Activated T-helper 2 cell treated with anti-CD3 and anti-CD28 coated beads, Interferon-gamma antibody, Interleukin-2, Interleukin-4, amounts not matched to agents 10 μg/mL and 5 μg/mL and 100 μg/mL, durations not matched to agents 14 hours and 24 hours and 36 hours (primary cell): ENCODE measurements around the gene OPALIN. TPM values are rescaled to one million over a fixed set of nuclear protein-coding genes. Genes with fewer than 3 reads are reported as not detected.

ENCODE experiments used
- DNase-seq: peaks from one replicate; pipeline ENCODE4 v3.0.0; 2021; ENCODE audit warnings: low spot score
- H3K27ac Mint-ChIP-seq: one replicate; pipeline ENCODE4 v1.8.0; 2021; ENCODE audit warnings: mixed read lengths
- H3K27me3 Mint-ChIP-seq: one replicate; pipeline ENCODE4 v1.8.0; 2021; ENCODE audit warnings: low read depth, mixed read lengths
- H3K36me3 Mint-ChIP-seq: one replicate; pipeline ENCODE4 v1.8.0; 2021; ENCODE audit warnings: low read depth, mixed read lengths
- H3K4me1 Mint-ChIP-seq: one replicate; pipeline ENCODE4 v1.8.0; 2021; ENCODE audit warnings: low read depth, mixed read lengths
- H3K4me3 Mint-ChIP-seq: one replicate; pipeline ENCODE4 v1.8.0; 2021; ENCODE audit warnings: low read depth, mild to moderate bottlenecking, moderate library complexity, mixed read lengths
- H3K9me3 Mint-ChIP-seq: one replicate; pipeline ENCODE4 v1.8.0; 2021; ENCODE audit warnings: mixed read lengths
- intact Hi-C: fragments of 100-400 bp; cut with micrococcal nuclease; formaldehyde crosslinking; loops from one replicate; pipeline ENCODE4 v1.15.1; 2023
- total RNA-seq: library from RNA; stranded (reverse); gene quantifications from 2 replicates; pipeline ENCODE4 v1.2.3, GENCODE V29; 2022

Gene OPALIN
- total RNA-seq, 1 donor from 2014 or later = not detected

DNA sequence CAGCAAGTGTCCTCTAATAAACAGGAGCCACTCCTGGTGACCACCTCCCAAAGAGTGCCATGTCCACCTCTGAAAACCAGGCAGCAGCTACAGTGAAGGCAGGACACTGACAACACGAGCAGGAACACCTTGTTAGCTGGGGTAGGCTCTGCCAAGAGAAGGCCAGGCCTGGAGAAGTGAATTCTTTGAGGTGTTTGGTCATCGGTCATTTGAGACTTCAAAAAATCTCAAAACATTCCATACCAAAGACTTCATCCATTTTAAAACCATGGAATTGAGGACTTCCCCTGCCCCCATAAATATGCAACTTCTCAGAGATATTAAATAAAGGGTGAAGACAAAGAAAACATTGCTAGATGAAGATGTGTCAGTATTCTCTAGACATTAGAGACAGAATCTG, 28.4 kb upstream of the OPALIN start:
- Mint-ChIP-seq H3K4me3 (no peak overlapping the region), H3K27ac (no peak overlapping the region), H3K4me1 (no peaks in the 10 kb centered on the region), H3K27me3 (peaks cover 10% of the 10 kb centered on the region), H3K36me3 (no peaks in the 10 kb centered on the region), H3K9me3 (no peaks in the 10 kb centered on the region)
- no peak for DNase-seq
- intact Hi-C loops = no loop called here

DNA sequence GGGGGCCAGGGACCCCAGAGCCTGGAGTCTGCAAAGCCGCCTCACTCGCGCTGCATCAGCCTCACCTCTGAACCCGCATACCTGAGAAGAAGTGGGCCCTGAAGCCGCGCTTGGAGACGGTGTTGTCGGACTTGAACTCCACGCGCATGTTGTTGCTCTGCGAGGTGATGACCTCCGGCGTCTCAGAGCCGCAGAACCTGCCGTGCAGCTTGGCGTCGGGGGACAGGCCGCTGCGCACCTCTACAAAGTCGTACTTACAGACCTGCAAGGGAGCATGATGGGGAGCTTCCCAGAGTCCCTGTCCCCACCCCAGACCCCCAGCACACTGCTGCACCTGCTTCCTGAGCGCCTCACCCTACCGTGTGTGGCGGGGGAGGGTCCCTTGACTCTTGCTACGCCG, 25.7 kb upstream of the OPALIN start:
- intact Hi-C loops = no loop called here
- Mint-ChIP-seq H3K9me3 (no peaks in the 10 kb centered on the region), H3K27ac (no peak overlapping the region), H3K4me1 (no peaks in the 10 kb centered on the region), H3K27me3 (peaks cover 8% of the 10 kb centered on the region), H3K36me3 (no peaks in the 10 kb centered on the region), H3K4me3 (no peak overlapping the region)
- no peak for DNase-seq

DNA sequence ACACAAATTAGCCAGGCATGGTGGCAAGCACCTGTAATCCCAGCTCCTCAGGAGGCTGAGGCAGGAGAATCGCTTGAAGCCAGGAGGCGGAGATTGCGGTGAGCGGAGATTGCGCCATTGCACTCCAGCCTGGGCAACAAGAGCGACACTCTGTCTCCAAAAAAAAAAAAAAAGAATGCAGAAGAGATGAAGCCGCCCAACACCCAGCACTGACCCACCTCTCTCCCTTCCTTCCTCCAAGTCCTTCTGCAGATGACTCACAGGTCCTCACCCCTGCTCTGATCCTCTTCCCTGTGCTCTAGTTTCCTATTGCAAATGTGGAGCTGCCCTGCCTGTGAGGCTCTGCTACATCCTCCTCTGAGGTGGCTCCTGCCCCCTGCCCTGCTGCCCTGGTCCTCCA, 22.0 kb upstream of the OPALIN start:
- no peak for DNase-seq
- peaks cover under 1% of the 10 kb centered on the region for H3K4me1 Mint-ChIP-seq
- no peak overlapping the region for H3K4me3 Mint-ChIP-seq
- intact Hi-C loops = no loop called here
- no peak overlapping the region for H3K27ac Mint-ChIP-seq
- H3K27me3 Mint-ChIP-seq = peaks cover 2% of the 10 kb centered on the region
- H3K9me3 Mint-ChIP-seq = no peaks in the 10 kb centered on the region
- H3K36me3 Mint-ChIP-seq = no peaks in the 10 kb centered on the region

DNA sequence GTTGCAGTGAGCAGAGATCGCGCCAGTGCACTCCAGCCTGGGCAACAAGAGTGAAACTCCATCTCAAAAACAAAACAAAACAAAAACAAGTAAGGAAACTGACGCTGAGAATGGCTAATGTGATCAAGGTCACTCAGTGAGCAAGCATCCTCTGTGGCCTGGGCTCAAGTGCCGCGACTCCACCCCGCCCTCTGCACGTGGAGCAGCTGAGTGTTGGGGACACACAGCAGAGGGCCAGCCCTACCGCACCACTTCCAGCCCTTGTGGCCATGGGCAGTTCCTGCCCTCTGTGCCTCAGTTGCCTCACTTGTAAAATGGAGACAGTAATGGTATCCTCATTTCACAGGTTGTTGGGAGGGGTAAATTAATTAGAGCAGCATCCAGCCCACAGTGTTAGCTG, 21.0 kb upstream of the OPALIN start:
- no peak overlapping the region for H3K4me3 Mint-ChIP-seq
- no peak overlapping the region for H3K27ac Mint-ChIP-seq

DNA sequence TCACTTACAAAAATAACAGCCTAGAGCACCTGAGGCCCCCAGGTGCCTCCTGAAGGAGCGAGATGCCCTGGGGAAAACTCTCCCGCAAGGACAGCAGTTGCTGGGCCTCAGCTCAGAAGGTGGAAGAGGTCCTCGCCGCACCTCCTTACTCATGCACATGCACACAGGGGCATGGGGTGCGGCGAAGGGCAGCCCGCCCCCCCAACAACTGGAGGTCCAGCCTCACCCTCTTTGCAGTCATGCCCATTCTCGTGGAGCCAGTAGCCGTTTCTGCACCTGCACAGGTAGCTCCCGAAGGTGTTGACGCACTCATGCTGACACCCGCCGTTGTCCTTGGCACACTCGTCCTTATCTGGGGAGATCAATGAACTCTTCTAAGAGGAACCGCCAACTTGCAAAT, 19.9 kb upstream of the OPALIN start:
- Mint-ChIP-seq H3K36me3 (no peaks in the 10 kb centered on the region), H3K9me3 (no peaks in the 10 kb centered on the region), H3K27me3 (peaks cover 5% of the 10 kb centered on the region), H3K27ac (no peak overlapping the region), H3K4me1 (peaks cover 12% of the 10 kb centered on the region), H3K4me3 (no peak overlapping the region)
- DNase-seq = no peak
- intact Hi-C loops = no loop called here

More for the DNA sequence above, 21.0 kb upstream of the OPALIN start:
- Mint-ChIP-seq H3K4me1 (peaks cover 10% of the 10 kb centered on the region), H3K27me3 (peaks cover 2% of the 10 kb centered on the region), H3K36me3 (no peaks in the 10 kb centered on the region), H3K9me3 (no peaks in the 10 kb centered on the region)
- DNase-seq = no peak
- intact Hi-C loops = no loop called here

- DNase-seq = no peak
- intact Hi-C loops = no loop called here
- Mint-ChIP-seq H3K36me3 (no peaks in the 10 kb centered on the region), H3K27ac (no peak overlapping the region), H3K4me1 (peaks cover 12% of the 10 kb centered on the region), H3K9me3 (no peaks in the 10 kb centered on the region), H3K27me3 (peaks cover 11% of the 10 kb centered on the region), H3K4me3 (no peak overlapping the region)
These were observed 19.1 kb upstream of the OPALIN start for GRCh38 chr10:96377816-96378294.

DNA sequence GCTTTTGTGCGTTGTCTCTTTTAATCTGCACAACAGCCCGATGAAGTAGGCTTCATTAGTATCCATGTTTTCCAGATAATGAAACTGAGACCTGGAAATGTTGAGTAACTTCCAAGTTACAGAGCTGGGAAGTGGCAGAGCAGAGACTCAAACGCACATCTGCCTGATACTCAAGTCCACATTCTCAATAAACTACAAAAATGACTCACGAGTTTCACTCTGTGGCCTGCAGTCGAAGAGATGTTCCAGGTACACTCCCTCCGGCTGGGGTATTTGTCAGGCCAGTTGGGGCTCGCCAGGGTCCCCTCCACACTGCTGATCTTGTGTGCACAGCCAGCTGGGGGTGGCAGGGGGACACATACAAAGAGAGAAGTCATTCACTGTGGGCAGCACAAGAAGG, 17.7 kb upstream of the OPALIN start:
- H3K9me3 Mint-ChIP-seq = no peaks in the 10 kb centered on the region
- H3K4me1 Mint-ChIP-seq = peaks cover 12% of the 10 kb centered on the region
- intact Hi-C loops = no loop called here
- no peak overlapping the region for H3K27ac Mint-ChIP-seq
- H3K4me3 Mint-ChIP-seq = no peak overlapping the region
- no peak for DNase-seq
- peaks cover 11% of the 10 kb centered on the region for H3K27me3 Mint-ChIP-seq
- H3K36me3 Mint-ChIP-seq = no peaks in the 10 kb centered on the region

DNA sequence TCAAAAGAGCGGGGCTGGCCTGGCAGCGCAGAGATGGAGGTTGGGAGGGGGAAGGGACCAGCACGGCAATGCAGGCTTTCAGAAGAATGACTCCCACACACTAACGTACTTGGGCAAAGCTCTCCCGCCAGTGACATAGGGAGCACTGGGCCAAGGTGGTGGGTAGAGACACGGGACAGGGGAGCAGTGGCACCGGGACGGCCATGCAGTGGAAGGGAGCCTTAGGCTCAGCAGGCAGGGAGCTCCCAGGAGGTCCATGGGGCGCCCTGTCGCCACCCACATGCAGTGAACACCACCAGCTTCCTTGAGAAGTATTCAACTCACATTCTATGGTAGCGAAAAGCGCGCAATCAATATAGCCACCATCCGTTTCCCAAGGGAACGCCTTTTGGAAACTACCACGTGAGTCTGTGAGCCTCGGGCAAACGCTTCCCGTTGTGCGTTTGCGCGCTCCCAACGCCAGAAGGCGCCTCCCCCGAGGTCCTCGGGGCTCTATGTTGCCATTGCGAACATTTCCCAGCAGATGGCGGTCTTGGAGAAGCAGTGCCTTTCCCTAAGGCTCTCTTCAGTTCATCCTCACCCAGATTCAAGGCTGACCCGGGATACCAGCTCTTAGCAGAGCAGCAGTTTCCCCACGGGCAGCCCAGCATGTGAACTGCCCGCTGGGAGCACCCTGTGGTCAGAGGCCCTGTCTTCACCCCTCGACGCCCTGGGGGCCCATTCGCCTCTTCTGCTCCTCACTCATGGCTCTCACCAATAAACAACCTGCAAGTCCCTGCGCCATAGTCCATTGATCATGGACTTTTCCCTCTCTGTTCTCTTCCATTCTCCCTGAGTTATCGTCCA, 16.4 kb upstream of the OPALIN start:
- Mint-ChIP-seq H3K9me3 (no peaks in the 10 kb centered on the region), H3K27me3 (peaks cover 11% of the 10 kb centered on the region), H3K4me3 (peak overlapping the region; percentile 69), H3K4me1 (peaks cover 12% of the 10 kb centered on the region), H3K36me3 (no peaks in the 10 kb centered on the region), H3K27ac (no peak overlapping the region)
- intact Hi-C loops = loop anchor here (1.0 kb wide), 1 partner anchor 138 kb away; the partner anchor contains the start of gene TLL2
- DNase-seq = peak; percentile 66

DNA sequence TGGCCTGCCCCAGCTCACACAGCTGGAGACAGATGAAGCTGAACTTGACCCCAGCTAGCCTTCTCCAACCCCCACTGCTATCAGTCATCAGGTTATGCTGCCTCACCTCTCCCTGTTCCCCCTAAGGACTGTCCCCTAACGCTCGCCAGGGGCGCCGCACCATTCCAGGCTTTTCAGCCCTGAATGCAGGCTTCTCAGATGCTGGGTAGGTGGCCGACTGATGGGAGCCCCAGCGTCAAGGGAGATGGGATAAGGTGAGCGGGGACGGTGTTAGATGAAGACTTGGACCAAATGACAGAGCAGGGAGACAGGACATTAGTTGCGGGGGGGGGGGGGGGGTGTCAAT, 15.8 kb upstream of the OPALIN start:
- Mint-ChIP-seq H3K4me1 (peaks cover 12% of the 10 kb centered on the region), H3K9me3 (no peaks in the 10 kb centered on the region), H3K36me3 (no peaks in the 10 kb centered on the region), H3K27ac (no peak overlapping the region), H3K4me3 (peak overlapping the region; percentile 69), H3K27me3 (peaks cover 11% of the 10 kb centered on the region)
- no peak for DNase-seq
- intact Hi-C loops = no loop called here

DNA sequence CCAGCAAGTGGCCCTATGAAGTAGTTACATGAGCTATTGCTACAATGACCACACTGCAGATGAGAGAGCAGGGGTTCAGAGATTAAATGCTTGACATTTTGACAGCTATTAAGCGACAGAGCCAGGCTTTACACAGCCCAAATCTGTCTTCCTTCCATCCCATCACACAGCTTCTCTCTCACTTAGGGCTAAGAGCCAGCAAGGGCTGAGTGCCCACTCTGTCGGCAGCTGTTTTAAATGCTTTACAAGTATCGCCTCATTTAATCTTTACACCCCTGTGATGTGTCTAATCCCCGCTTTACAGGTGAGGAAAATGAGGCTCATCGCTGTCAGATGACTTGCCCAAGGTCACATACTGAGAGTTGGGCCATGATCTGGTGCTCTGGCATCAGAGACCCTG, 15.2 kb upstream of the OPALIN start:
- Mint-ChIP-seq H3K36me3 (no peaks in the 10 kb centered on the region), H3K27me3 (peaks cover 11% of the 10 kb centered on the region), H3K4me3 (peak overlapping the region; percentile 50), H3K4me1 (peaks cover 12% of the 10 kb centered on the region), H3K27ac (no peak overlapping the region), H3K9me3 (no peaks in the 10 kb centered on the region)
- DNase-seq = no peak
- intact Hi-C loops = no loop called here

- intact Hi-C loops = no loop called here
- H3K36me3 Mint-ChIP-seq = no peaks in the 10 kb centered on the region
These were observed 12.6 kb upstream of the OPALIN start for GRCh38 chr10:96371356-96371755.

DNA sequence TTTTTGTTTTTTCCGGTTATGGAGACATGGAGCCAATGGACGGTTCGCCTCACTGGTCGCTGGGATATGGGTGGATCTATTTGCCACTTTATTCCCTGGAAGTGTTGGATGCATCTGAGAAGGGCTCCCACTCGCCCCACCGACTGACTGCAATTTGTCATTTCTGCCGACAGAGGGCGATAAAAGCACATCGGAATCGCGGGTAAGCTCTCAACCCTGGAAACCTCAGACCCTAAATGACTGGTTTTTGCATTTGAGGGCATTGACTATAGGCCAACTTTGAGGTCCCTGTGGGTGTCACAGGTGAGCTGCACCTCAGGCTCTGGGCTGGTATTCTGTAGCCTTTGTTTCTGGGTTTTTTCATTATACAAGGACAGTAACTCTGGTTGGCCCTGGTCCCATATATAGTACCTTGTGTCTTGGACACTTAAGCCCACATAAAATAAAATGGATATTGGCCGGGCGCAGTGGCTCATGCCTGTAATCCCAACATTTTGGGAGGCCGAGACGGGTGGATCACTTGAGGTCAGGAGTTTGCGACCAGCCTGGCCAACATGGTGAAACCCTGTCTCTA, 11.9 kb upstream of the OPALIN start:
- H3K36me3 Mint-ChIP-seq = no peaks in the 10 kb centered on the region
- H3K9me3 Mint-ChIP-seq = no peaks in the 10 kb centered on the region
- H3K27ac Mint-ChIP-seq = no peak overlapping the region
- DNase-seq = peak; percentile 29
- H3K27me3 Mint-ChIP-seq = peaks cover 12% of the 10 kb centered on the region
- intact Hi-C loops = no loop called here
- peaks cover 10% of the 10 kb centered on the region for H3K4me1 Mint-ChIP-seq
- H3K4me3 Mint-ChIP-seq = no peak overlapping the region

More at GRCh38 chr10:96371356-96371755, 12.6 kb upstream of the OPALIN start:
- Mint-ChIP-seq H3K27ac (no peak overlapping the region), H3K27me3 (peaks cover 9% of the 10 kb centered on the region), H3K4me3 (no peak overlapping the region), H3K4me1 (peaks cover 12% of the 10 kb centered on the region), H3K9me3 (no peaks in the 10 kb centered on the region)
- DNase-seq = no peak

DNA sequence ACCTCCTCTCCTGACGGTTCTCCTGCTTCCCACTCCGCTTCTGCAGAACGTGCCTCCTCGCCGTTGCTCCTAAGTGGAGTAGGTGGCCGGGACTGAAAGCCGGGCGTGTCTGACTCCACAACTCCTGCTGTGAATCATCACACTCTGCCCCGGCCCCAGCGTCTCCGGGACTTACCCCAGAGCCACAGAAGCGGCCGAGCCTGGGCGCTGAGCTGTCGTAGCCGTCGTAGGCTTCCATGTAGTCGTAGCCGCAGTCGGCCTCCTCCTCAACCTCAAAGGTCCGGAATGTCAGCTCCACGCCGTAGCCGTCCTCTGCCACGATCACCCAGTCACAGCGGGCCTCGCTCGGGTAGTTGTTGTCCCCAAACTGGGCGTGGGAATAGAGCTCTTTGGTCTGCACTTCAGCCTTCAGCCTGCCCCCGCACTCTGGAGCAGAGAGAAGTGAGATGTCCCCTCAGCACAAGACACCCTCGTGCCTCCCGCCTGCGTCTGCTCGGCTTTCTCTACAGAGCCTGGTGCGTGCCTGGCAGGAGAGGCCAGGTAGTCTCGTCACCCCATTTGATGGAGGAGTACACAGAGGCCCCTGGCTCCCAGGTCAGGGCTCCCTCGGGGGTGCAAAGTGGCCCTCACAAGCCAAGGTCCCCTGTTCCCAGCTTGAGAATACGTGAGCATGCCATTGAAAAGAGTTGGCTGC, 11.2 kb upstream of the OPALIN start:
- Mint-ChIP-seq H3K27ac (no peak overlapping the region), H3K4me3 (no peak overlapping the region), H3K4me1 (peaks cover 5% of the 10 kb centered on the region), H3K36me3 (no peaks in the 10 kb centered on the region), H3K27me3 (peaks cover 12% of the 10 kb centered on the region), H3K9me3 (no peaks in the 10 kb centered on the region)
- intact Hi-C loops = no loop called here
- no peak for DNase-seq
